ENCODE measurements around the gene TTC7B.

- TF ChIP-seq CTCF (IDR thresholded peaks at IDR 0.05; ENCODE audit: extremely low read depth in 1 of 2, insufficient read depth in 1 of 2, low read depth in 1 of 2, low read length in 2 of 2), result no peak
- no peak for TF ChIP-seq GATA2 (IDR thresholded peaks at IDR 0.05; ENCODE audit: insufficient read depth, insufficient read length, low read depth, low read length)
- no peak for TF ChIP-seq JUN (IDR thresholded peaks at IDR 0.05; ENCODE audit: borderline replicate concordance, insufficient read depth, insufficient read length, low read depth)
These were observed 166.6 kb downstream of the TTC7B start for GRCh38 chr14:90649557-90650135.

Data from endothelial cell of umbilical vein (primary cell).